ENCODE measurements around the gene MPP1. TPM values are rescaled to one million over a fixed set of nuclear protein-coding genes. Genes with fewer than 3 reads are reported as not detected.

The MPP1 gene
- polyA plus RNA-seq, 1 of the 3 experiments (the other 2 are of a cell fraction) = 13.3 TPM

DNA sequence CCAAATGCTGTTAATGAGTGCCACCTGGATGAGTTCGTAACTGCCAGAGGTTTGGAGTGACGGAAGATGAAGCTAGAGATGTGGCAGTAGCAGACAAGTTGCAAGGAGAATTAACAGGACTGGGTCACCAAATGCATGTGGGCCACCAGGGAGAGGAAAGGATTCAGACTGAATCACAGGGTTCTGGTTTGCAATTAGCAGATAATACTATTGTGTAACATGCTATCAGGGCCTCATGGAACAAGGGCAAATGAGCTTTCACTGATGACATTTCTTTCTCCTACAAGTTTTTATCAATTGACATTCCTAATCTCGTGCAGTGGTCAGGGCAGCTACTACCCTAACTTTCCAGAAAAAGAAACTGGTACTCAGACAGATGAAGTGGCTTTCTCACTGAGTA is 75.8 kb downstream of the MPP1 start (continued):
- TF ChIP-seq, protein P1, sequence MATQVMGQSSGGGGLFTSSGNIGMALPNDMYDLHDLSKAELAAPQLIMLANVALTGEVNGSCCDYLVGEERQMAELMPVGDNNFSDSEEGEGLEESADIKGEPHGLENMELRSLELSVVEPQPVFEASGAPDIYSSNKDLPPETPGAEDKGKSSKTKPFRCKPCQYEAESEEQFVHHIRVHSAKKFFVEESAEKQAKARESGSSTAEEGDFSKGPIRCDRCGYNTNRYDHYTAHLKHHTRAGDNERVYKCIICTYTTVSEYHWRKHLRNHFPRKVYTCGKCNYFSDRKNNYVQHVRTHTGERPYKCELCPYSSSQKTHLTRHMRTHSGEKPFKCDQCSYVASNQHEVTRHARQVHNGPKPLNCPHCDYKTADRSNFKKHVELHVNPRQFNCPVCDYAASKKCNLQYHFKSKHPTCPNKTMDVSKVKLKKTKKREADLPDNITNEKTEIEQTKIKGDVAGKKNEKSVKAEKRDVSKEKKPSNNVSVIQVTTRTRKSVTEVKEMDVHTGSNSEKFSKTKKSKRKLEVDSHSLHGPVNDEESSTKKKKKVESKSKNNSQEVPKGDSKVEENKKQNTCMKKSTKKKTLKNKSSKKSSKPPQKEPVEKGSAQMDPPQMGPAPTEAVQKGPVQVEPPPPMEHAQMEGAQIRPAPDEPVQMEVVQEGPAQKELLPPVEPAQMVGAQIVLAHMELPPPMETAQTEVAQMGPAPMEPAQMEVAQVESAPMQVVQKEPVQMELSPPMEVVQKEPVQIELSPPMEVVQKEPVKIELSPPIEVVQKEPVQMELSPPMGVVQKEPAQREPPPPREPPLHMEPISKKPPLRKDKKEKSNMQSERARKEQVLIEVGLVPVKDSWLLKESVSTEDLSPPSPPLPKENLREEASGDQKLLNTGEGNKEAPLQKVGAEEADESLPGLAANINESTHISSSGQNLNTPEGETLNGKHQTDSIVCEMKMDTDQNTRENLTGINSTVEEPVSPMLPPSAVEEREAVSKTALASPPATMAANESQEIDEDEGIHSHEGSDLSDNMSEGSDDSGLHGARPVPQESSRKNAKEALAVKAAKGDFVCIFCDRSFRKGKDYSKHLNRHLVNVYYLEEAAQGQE (IDR thresholded peaks at IDR 0.05; ENCODE audit: low read depth, low read length) = no peak
- TF ChIP-seq, protein P2, sequence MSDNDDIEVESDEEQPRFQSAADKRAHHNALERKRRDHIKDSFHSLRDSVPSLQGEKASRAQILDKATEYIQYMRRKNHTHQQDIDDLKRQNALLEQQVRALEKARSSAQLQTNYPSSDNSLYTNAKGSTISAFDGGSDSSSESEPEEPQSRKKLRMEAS (IDR thresholded peaks at IDR 0.05; ENCODE audit: low read depth) = no peak
- TF ChIP-seq MXI1 (IDR thresholded peaks at IDR 0.05; ENCODE audit: low read depth, low read length) = no peak
- no peak for TF ChIP-seq USF2 (IDR thresholded peaks at IDR 0.05; ENCODE audit: borderline replicate concordance, low read depth, low read length)
- TF ChIP-seq, protein P3, sequence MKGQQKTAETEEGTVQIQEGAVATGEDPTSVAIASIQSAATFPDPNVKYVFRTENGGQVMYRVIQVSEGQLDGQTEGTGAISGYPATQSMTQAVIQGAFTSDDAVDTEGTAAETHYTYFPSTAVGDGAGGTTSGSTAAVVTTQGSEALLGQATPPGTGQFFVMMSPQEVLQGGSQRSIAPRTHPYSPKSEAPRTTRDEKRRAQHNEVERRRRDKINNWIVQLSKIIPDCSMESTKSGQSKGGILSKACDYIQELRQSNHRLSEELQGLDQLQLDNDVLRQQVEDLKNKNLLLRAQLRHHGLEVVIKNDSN (IDR thresholded peaks at IDR 0.05; ENCODE audit: borderline replicate concordance, low read depth) = no peak
- TF ChIP-seq FOSL2 (IDR thresholded peaks at IDR 0.05; ENCODE audit: borderline replicate concordance, low read depth) = no peak
- no peak for TF ChIP-seq TEAD4 (IDR thresholded peaks at IDR 0.05; ENCODE audit: borderline replicate concordance, insufficient read depth)

Small RNA genes within 50 kb of the gene (small RNA-seq; reads per million reads assigned to genes)
- 0 reads per million in 7 experiments for gene SNORA36A

Other genes with a start within 250 kb of the MPP1 start
- not detected in 2 replicates for gene CTAG1A, start 220.4 kb downstream of the MPP1 start, polyA plus RNA-seq (2012; rRNA removed)
- not detected in 2 replicates for gene CTAG1B, start 186.2 kb downstream of the MPP1 start, polyA plus RNA-seq (2012; rRNA removed)
- 3.7 and 6.8 TPM in 2 replicates for gene CTAG2, start 151.9 kb downstream of the MPP1 start, polyA plus RNA-seq (2012; rRNA removed)
- 3.3 and 4.5 TPM in 2 replicates for gene GAB3, start 54.4 kb downstream of the MPP1 start, polyA plus RNA-seq (2012; rRNA removed)
- 53.0 and 73.6 TPM in 2 replicates for gene DKC1, start 42.6 kb downstream of the MPP1 start, polyA plus RNA-seq (2012; rRNA removed)
- gene SMIM9, start 29.2 kb upstream of the MPP1 start, polyA plus RNA-seq (2012; rRNA removed) = not detected in 2 replicates
- 3.9 and 4.5 TPM in 2 replicates for gene F8A1, start 80.9 kb upstream of the MPP1 start, polyA plus RNA-seq (2012; rRNA removed)
- gene F8, start 217.2 kb upstream of the MPP1 start, polyA plus RNA-seq (2012; rRNA removed) = 2.5 and 4.2 TPM in 2 replicates
- gene FUNDC2, start 221.4 kb upstream of the MPP1 start, polyA plus RNA-seq (2012; rRNA removed) = 55.9 and 73.1 TPM in 2 replicates

All from SK-N-SH (cell line).